ENCODE data around the gene KLHDC10. TPM values are rescaled to one million over a fixed set of nuclear protein-coding genes. Genes with fewer than 3 reads are reported as not detected.
"Not testable (repeated sequence)": the region's sequence is repeated elsewhere in the genome, so short reads cannot be mapped to it uniquely, and the experiment has no call there.

Gene KLHDC10
- total RNA-seq, 2 experiments from 2014 or later: 14.2 to 14.6 TPM

DNA sequence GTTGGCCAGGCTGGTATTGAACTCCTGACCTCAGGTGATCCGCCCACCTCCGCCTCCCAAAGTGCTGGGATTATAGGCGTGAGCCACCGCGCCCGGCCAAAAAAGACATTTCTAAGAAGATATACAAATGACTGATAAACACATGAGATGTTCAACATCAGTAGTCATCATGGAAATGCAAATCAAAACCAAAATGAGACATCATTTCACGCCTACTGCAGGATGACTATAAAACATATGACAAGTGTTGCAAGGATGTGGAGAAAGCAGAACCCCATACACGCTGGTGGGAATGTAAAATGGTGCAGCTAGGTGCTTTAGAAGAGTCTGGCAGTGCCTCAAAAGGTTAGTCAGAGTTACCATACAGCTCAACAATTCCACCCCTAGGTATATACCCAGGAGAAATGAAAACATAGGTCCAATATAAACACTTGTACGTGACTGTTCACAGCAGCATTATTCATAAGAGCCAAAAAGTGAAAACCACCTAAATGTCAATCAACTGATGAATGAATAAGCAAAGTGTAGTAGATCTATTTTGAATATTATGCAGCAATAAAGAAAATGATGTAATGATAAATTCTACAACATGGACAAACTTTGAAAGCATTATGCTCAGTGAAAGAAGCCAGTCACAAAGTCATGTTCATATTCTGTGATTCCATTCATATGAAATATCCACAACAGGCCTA, 110.4 kb downstream of the KLHDC10 start:
- H3K4me3 Mint-ChIP-seq: no peak overlapping the region
- H3K27ac Mint-ChIP-seq: peak overlapping the region; percentile 86
- ATAC-seq (peak; percentile 74), DNase-seq (peak; percentile 46)
- peaks cover 57% of the 10 kb centered on the region for H3K36me3 Mint-ChIP-seq
- H3K27me3 Mint-ChIP-seq: no peaks in the 10 kb centered on the region
- peaks cover 27% of the 10 kb centered on the region for H3K4me1 Mint-ChIP-seq
- H3K9me3 Mint-ChIP-seq (ENCODE audit: low read depth): no peaks in the 10 kb centered on the region
- CTCF ChIA-PET: interaction anchor here (0.9 kb wide), 1 partner anchor 109 kb away, joined by 3 read pairs; no protein-coding TSS in a partner anchor

DNA sequence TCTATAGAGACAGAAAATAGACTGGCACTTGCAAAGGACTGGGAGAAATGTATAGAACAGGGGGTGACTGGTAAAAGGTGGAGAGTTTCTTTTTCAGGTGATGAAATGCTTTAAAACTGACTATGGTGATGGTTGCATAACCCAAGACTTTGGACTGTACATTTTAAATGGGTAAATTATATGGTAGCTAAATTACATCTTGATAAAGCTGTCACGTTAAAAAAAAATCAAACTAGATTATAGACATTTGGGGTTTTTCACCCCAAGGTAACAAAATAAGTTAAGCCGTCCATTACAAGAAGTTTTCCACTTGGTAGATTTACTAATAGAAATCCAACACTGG, 110.9 kb downstream of the KLHDC10 start:
- Mint-ChIP-seq H3K27ac (peak overlapping the region; percentile 86), H3K36me3 (peaks cover 55% of the 10 kb centered on the region), H3K9me3 (ENCODE audit: low read depth) (no peaks in the 10 kb centered on the region), H3K4me1 (peaks cover 27% of the 10 kb centered on the region), H3K4me3 (no peak overlapping the region), H3K27me3 (no peaks in the 10 kb centered on the region)
- DNase-seq: no peak
- CTCF ChIA-PET: interaction anchor here (0.9 to 1.0 kb wide), 2 partner anchors 24 to 109 kb away, joined by 3 to 4 read pairs; partner anchors contain the start of gene TMEM209
- no peak for ATAC-seq

DNA sequence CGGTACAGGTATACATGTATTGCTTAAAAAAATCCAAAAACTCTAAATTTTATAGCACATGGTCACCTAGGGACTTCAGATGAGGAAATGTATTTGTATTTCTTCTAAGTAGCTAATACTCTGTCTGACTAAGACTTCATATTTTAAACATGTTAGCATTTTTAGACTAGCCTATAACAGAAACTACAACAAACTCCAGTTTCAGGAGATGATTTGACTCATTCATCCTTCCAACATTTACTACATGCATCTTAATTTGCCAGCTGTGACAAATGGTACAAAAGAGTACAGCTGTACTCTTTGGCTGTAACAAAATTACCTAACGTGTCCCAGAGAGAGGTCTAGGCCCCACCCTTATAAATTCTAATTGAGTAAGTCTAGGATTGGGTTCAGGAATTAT, 112.7 kb downstream of the KLHDC10 start:
- Mint-ChIP-seq H3K27ac (peak overlapping the region; percentile 48), H3K4me1 (peaks cover 28% of the 10 kb centered on the region), H3K36me3 (peaks cover 57% of the 10 kb centered on the region), H3K4me3 (no peak overlapping the region), H3K27me3 (no peaks in the 10 kb centered on the region), H3K9me3 (ENCODE audit: low read depth) (no peaks in the 10 kb centered on the region)
- DNase-seq (no peak), ATAC-seq (peak; percentile 46)
- CTCF ChIA-PET: interaction anchor here (0.5 to 0.8 kb wide), 2 partner anchors 10 to 718 kb away, joined by 3 read pairs; no protein-coding TSS in a partner anchor

DNA sequence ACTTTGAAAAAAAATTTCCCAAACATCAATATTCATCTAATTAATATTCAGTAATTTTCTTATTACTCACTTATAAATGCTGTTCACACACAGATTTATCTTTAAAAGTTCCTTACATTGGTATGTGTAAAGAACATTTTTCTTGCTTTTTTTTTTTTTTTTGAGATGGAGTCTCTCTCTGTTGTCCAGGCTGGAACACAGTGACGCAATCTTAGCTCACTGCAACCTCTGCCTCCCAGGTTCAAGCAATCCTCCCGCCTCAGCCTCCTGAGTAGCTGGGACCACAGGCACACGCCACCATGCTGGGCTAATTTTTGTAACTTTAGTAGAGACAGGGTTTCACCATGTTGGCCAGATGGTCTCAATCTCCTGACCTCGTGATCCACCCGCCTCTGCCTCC, 114.0 kb downstream of the KLHDC10 start:
- CTCF ChIA-PET: interaction anchor here (1.3 kb wide), 1 partner anchor 15 kb away, joined by 3 read pairs; no protein-coding TSS in a partner anchor
- H3K36me3 Mint-ChIP-seq: peaks cover 57% of the 10 kb centered on the region
- not testable (repeated sequence) for H3K27me3 Mint-ChIP-seq

More for the DNA sequence above, 114.0 kb downstream of the KLHDC10 start:
- not testable (repeated sequence) for DNase-seq; ATAC-seq; H3K4me3 Mint-ChIP-seq; H3K9me3 Mint-ChIP-seq (ENCODE audit: low read depth); H3K27ac Mint-ChIP-seq
- H3K4me1 Mint-ChIP-seq: peaks cover 31% of the 10 kb centered on the region

Other genes starting within 250 kb of the KLHDC10 start
- 10 to 100 TPM; 27.9 to 28.3 TPM for gene UBE2H, start 117.6 kb upstream of the KLHDC10 start, total RNA-seq
- gene ZC3HC1, start 19.2 kb upstream of the KLHDC10 start, total RNA-seq: 10 to 100 TPM; 17.8 to 20.0 TPM
- gene TMEM209, start 134.9 kb downstream of the KLHDC10 start, total RNA-seq: 10 to 100 TPM; 39.5 to 44.5 TPM
- not detected for gene SSMEM1, start 137.3 kb downstream of the KLHDC10 start, total RNA-seq
- not detected for gene CPA2, start 196.3 kb downstream of the KLHDC10 start, total RNA-seq
- gene CPA4, start 222.6 kb downstream of the KLHDC10 start, total RNA-seq: not detected